Hepatocyte (in vitro differentiated cells): ENCODE results near the gene PHLPP1.

ENCODE experiments used
- CTCF ChIP-seq: fragments of 200-600 bp; sonication (generic); IDR thresholded peaks from 2 replicates; pipeline ENCODE4 v1.5.1; 2016; ENCODE audit warnings: antibody characterized with exemption, mild to moderate bottlenecking; ENCODE audit not compliant: poor library complexity
- EZH2 ChIP-seq: fragments of 200-600 bp; sonication (generic); IDR thresholded peaks from 2 replicates; pipeline ENCODE4 v1.6.1; 2016; ENCODE audit warnings: antibody characterized with exemption, mild to moderate bottlenecking, borderline replicate concordance

DNA sequence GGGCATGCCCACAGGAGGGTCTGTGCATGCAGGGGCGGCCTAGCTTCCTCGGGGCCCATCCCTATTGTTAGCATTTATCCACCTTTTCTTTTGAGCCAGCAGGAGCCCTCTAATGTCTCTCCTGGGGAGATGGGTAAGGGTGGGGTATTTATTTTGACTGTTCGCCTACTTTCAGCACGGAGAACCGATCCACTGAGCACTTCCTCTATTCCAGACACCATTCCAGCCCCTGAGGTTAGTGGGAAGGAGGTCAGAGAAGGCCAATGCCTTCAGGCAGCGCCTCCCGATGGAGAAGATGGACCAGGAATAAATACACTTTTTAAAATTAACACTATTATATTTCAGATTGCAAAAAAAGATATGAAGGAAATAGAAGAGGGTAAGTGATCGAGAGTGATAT is 276.0 kb downstream of the PHLPP1 start:
- TF ChIP-seq CTCF = no peak
- no peak for TF ChIP-seq EZH2
